Esophagus squamous epithelium (tissue), 4 donors: ENCODE results near the gene RDM1.

ENCODE experiments used
- POLR2A ChIP-seq, 4 donors: fragments of 450-650 bp; IDR thresholded peaks; one replicate each; pipeline ENCODE4 v1.6.1; 2017; ENCODE audit warnings: antibody characterized with exemption in 4 of 4, mild to moderate bottlenecking in 4 of 4, moderate library complexity in 3 of 4
- TF ChIP-seq, protein P1 (sequence below), 6 experiments: fragments of 450-650 bp in 4 of 6; fragments of 200-600 bp in 2 of 6; sonication (generic) in 2 of 6; IDR thresholded peaks; one replicate each; pipeline ENCODE4 v1.5.1; 2016 to 2019; ENCODE audit warnings: antibody characterized with exemption in 6 of 6, mild to moderate bottlenecking in 4 of 6, moderate library complexity in 4 of 6

- TF ChIP-seq, protein P1, sequence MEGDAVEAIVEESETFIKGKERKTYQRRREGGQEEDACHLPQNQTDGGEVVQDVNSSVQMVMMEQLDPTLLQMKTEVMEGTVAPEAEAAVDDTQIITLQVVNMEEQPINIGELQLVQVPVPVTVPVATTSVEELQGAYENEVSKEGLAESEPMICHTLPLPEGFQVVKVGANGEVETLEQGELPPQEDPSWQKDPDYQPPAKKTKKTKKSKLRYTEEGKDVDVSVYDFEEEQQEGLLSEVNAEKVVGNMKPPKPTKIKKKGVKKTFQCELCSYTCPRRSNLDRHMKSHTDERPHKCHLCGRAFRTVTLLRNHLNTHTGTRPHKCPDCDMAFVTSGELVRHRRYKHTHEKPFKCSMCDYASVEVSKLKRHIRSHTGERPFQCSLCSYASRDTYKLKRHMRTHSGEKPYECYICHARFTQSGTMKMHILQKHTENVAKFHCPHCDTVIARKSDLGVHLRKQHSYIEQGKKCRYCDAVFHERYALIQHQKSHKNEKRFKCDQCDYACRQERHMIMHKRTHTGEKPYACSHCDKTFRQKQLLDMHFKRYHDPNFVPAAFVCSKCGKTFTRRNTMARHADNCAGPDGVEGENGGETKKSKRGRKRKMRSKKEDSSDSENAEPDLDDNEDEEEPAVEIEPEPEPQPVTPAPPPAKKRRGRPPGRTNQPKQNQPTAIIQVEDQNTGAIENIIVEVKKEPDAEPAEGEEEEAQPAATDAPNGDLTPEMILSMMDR (IDR thresholded peaks at IDR 0.05), result no peak
- TF ChIP-seq POLR2A (IDR thresholded peaks at IDR 0.05), result no peak
These were observed 36.8 kb downstream of the RDM1 start for GRCh38 chr17:35893751-35894150.
